ENCODE measurements around the gene PANX2.
"Not testable (repeated sequence)": the region's sequence is repeated elsewhere in the genome, so short reads cannot be mapped to it uniquely, and the experiment has no call there.

DNA sequence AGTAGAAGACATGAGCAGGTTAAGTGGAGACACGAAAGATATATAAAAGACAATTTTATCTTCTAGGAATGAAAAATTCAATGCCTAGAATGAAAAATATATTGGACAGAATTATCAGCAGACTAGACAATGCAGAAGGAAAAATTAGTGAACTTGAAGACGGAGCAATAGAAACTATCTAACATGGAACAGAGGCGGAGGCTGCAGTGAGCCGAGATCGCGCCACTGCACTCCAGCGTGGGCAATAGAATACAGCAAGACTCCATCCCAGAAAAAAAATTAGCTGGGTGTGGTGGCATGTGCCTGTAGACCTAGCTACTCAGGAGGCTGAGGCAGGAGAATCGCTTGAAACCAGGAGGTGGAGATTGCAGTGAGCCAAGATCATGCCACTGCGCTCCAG lies 33.3 kb upstream of the PANX2 start:
- TF ChIP-seq, protein P1, sequence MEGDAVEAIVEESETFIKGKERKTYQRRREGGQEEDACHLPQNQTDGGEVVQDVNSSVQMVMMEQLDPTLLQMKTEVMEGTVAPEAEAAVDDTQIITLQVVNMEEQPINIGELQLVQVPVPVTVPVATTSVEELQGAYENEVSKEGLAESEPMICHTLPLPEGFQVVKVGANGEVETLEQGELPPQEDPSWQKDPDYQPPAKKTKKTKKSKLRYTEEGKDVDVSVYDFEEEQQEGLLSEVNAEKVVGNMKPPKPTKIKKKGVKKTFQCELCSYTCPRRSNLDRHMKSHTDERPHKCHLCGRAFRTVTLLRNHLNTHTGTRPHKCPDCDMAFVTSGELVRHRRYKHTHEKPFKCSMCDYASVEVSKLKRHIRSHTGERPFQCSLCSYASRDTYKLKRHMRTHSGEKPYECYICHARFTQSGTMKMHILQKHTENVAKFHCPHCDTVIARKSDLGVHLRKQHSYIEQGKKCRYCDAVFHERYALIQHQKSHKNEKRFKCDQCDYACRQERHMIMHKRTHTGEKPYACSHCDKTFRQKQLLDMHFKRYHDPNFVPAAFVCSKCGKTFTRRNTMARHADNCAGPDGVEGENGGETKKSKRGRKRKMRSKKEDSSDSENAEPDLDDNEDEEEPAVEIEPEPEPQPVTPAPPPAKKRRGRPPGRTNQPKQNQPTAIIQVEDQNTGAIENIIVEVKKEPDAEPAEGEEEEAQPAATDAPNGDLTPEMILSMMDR (IDR thresholded peaks at IDR 0.05), result not testable (repeated sequence)
- not testable (repeated sequence) for TF ChIP-seq EZH2 (IDR thresholded peaks at IDR 0.05; ENCODE audit: borderline replicate concordance, insufficient read depth, low read depth, low read length, poor library complexity, severe bottlenecking)
